Naive B cell (primary cell): ENCODE results near the gene TOR1AIP1. TPM values are rescaled to one million over a fixed set of nuclear protein-coding genes. Genes with fewer than 3 reads are reported as not detected.
"Not testable (repeated sequence)": the region's sequence is repeated elsewhere in the genome, so short reads cannot be mapped to it uniquely, and the experiment has no call there.

Experiments used
- ATAC-seq, 2 donors: fragments of 150-1000 bp; cut with Tn5 transposase; 2 replicates each; pipeline ENCODE4 v1.10.0; 2021; ENCODE audit warnings: low read depth in 2 of 2, mild to moderate bottlenecking in 2 of 2, moderate library complexity in 2 of 2
- DNase-seq: peaks from one replicate; pipeline ENCODE4 v3.0.0; 2022
- H3K27ac Mint-ChIP-seq, 6 donors: one replicate each; pipeline ENCODE4 v1.8.0; 2020 to 2022; ENCODE audit warnings: mild to moderate bottlenecking in 6 of 6, mixed read lengths in 6 of 6, moderate library complexity in 5 of 6, inconsistent platforms in 2 of 6
- H3K27me3 Mint-ChIP-seq, 3 donors: one replicate each; pipeline ENCODE4 v1.8.0; 2021 to 2022; ENCODE audit warnings: mixed read lengths in 3 of 3, mild to moderate bottlenecking in 1 of 3
- H3K36me3 Mint-ChIP-seq, 2 donors: one replicate each; pipeline ENCODE4 v1.8.0; 2020 to 2022; ENCODE audit warnings: mixed read lengths in 2 of 2, inconsistent platforms in 1 of 2, mild to moderate bottlenecking in 1 of 2
- H3K4me1 Mint-ChIP-seq, 3 donors: one replicate each; pipeline ENCODE4 v1.8.0; 2020 to 2022; ENCODE audit warnings: mixed read lengths in 3 of 3, inconsistent platforms in 1 of 3, mild to moderate bottlenecking in 1 of 3, moderate library complexity in 1 of 3
- H3K4me3 Mint-ChIP-seq, 8 donors: one replicate each; pipeline ENCODE4 v1.8.0; 2020 to 2022; ENCODE audit warnings: mild to moderate bottlenecking in 8 of 8, mixed read lengths in 8 of 8, moderate library complexity in 8 of 8, inconsistent platforms in 2 of 8
- H3K9me3 Mint-ChIP-seq, 7 donors: one replicate each; pipeline ENCODE4 v1.8.0; 2020 to 2022; ENCODE audit warnings: mixed read lengths in 7 of 7, mild to moderate bottlenecking in 5 of 7, inconsistent platforms in 2 of 7, moderate library complexity in 1 of 7
- polyA plus RNA-seq, 6 donors: library from polyadenylated mRNA; unstranded; fragments of 300-500 nt; fragmentation: Illumina TruSeq; gene quantifications; one replicate each; pipeline ENCODE4 v1.2.3, GENCODE V29; 2021; ENCODE audit warnings: low read depth in 6 of 6

Gene TOR1AIP1
- polyA plus RNA-seq, 6 donors from 2014 or later: 60.6 to 89.2 (median 71.2) TPM

DNA sequence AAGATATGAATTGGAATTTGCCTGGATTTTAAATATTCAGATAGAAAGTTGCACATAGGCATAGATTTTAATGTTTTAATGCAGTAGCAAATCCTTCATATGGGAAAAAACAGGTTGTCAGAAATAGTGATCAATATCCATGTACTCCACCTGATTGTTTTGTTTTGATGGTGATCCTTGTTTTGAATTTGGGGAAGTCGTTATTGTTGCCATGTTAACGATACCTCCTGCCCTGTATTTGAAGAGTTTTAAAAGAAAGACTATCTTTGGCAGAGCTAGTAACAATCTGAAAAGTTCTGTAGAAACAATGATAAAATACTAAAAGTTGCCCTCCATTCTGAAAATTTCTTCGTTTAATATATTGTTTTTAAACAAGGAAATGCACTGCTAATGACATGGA lies 73.6 kb downstream of the TOR1AIP1 start:
- Mint-ChIP-seq H3K9me3 (no peaks in the 10 kb centered on the region), H3K27me3 (no peaks in the 10 kb centered on the region), H3K4me3 (peak overlapping the region; percentile 87 to 97 (median 93)), H3K27ac (peak overlapping the region in 5 of 6 donors; percentile 70 to 96 (median 94)), H3K36me3 (no peaks in the 10 kb centered on the region), H3K4me1 (peaks cover 42 to 68% (median 47%) of the 10 kb centered on the region in 3 donors)
- ATAC-seq (no peak), DNase-seq (no peak)

DNA sequence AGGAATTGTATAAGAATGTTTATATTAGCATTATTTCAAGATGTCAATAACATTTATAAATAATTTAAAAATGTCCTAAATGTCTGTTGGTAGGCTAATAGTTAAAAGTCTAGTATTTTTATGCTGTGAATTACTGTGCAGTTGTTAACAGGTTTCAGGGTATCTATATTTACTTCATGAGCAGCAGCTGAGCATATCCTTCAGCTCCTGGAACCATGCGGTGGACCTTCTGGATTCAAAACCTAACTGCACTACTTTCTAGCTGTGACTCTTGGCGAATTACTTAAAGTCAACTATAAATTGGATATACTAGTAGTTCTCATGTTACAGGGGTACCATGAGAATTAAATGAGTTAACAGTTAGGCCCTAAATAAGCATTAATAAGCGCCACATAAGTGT lies 76.3 kb downstream of the TOR1AIP1 start:
- H3K4me1 Mint-ChIP-seq: peaks cover 30 to 53% (median 37%) of the 10 kb centered on the region in 3 donors
- ATAC-seq (no peak), DNase-seq (no peak)
- peaks cover 0 to 3% (median 0%) of the 10 kb centered on the region in 7 donors for H3K9me3 Mint-ChIP-seq
- no peaks in the 10 kb centered on the region for H3K36me3 Mint-ChIP-seq
- H3K27ac Mint-ChIP-seq: no peak overlapping the region
- H3K4me3 Mint-ChIP-seq: no peak overlapping the region
- H3K27me3 Mint-ChIP-seq: no peaks in the 10 kb centered on the region

DNA sequence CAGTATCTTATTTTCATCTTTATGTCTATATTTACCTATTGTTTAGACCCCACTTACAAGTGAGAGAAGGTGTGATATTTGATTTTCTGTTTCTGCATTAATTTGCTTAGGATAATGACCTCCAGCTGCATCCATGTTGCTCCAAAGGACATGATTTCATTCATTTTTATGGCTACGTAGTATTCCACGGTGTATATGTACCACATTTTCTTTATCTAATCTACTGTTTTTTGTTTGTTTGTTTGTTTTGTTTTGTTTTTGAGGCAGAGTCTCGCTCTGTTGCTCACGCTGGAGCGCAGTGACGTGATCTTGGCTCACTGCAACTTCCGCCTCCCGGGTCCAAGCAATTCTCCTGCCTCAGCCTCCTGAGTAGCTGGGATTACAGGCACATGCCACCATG lies 80.1 kb downstream of the TOR1AIP1 start:
- H3K4me3 Mint-ChIP-seq: peak overlapping the region in 1 of 8 donors; percentile 27

DNA sequence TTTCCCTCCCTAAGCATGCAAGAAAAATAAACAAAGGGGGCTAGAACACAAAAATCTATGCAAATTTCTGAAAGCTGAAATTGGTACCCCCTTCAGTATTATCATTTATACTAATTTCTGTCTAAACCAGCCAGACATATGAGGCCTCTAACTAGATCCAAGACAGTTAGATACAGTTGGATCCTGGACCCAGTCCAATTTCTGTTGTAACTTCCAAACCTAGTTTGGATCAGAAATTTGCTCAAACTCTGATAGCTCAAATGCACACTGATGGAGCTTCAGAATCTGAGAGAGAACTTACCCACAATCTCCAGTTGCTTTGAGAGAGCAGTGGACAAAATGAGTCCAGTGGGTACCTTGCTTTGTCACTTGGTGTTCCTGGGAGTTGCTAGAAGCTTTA lies 84.5 kb downstream of the TOR1AIP1 start:
- Mint-ChIP-seq H3K27me3 (no peaks in the 10 kb centered on the region), H3K27ac (no peak overlapping the region), H3K36me3 (no peaks in the 10 kb centered on the region), H3K4me3 (no peak overlapping the region), H3K4me1 (peaks cover 40 to 60% (median 51%) of the 10 kb centered on the region in 3 donors), H3K9me3 (peaks cover 0 to 10% (median 3%) of the 10 kb centered on the region in 7 donors)
- DNase-seq: no peak
- ATAC-seq: no peak

More for the DNA sequence above, 80.1 kb downstream of the TOR1AIP1 start:
- not testable (repeated sequence) for H3K27me3 Mint-ChIP-seq, H3K36me3 Mint-ChIP-seq, ATAC-seq, H3K9me3 Mint-ChIP-seq, DNase-seq
- peak overlapping the region in 1 of 6 donors; percentile 59 for H3K27ac Mint-ChIP-seq
- peaks cover 36 to 48% (median 41%) of the 10 kb centered on the region in 3 donors for H3K4me1 Mint-ChIP-seq

DNA sequence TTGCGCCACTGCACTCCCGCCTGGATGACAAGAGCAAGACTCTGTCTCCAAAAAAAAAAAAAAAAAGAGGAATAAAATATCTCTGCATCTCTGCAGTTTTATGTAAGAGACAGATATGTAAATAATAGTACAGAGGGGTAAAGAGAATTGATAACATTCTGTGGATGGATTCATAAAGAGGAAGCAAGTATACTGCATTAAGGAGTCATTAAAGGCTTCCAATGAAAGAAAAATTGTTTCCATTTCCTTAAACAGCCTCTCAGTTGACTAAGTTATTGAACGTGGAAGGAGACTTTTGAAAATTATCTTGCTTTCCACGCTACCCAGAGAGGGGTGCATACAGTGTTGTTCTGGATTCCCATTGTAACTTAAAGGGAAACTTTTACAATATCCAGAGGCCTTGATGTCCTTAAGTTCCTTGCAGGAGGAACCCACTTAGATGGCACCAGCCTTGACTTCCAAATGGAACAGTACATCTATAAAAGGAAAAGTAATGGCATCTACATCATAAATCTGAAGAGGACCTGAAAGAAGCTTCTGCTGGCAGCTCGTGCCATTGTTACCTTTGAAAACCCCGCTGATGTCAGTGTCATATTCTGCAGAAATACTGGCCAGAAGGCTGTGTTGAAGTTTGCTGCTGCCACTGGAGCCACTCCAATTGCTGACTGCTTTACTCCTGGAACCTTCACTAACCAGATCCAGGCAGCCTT lies 86.4 kb downstream of the TOR1AIP1 start:
- Mint-ChIP-seq H3K27me3 (no peaks in the 10 kb centered on the region), H3K27ac (peak overlapping the region in 2 of 6 donors; percentile 14 to 83), H3K9me3 (peaks cover 0 to 10% (median 2%) of the 10 kb centered on the region in 7 donors), H3K4me3 (peak overlapping the region in 3 of 8 donors; percentile 10 to 36 (median 20)), H3K36me3 (peaks cover 0 to 6% of the 10 kb centered on the region in 2 donors), H3K4me1 (peaks cover 46 to 70% (median 55%) of the 10 kb centered on the region in 3 donors)
- DNase-seq: no peak
- ATAC-seq: no peak

DNA sequence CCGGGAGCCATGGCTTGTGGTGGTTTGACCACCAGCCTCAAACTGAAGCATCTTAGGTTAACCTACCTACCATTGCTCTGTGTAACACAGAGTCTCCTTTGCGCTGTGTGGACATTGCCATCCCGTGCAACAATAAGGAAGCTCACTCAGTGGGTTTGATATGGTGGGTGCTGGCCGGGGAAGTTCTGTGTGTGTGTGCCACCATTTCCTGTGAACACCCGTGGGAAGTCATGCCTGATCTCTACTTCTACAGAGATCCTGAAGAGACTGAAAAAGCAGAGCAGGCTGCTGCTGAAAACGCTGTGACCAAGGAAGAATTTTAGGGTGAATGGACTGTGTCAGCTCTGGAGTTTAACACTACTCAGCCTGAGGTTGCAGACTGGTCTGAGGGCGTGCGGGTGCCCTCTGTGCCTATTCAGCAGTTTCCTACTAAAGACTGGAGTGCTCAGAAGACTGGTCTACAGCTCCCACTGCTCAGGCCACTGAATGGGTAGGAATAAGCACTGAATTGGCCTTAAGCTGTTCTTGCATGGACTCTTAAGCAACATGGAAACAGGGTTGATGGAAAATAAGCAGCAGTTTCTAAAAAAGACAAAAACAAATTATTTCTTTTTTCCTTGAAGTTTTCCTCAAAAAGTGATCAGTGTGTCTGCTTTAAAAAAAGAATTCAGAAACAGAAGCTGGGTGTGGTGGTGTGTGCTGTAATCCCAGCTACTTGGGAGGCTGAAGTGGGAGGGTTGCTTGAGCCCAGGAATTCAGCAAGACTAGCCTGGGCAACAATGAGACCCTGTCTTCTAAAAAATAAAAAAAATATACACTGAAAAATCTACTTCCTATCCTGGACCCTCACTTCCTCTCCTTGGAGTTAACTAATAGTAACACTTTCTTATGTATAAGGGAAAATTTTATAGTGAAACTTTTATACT lies 87.2 kb downstream of the TOR1AIP1 start:
- Mint-ChIP-seq H3K9me3 (peaks cover 0 to 10% (median 2%) of the 10 kb centered on the region in 7 donors), H3K27ac (peak overlapping the region; percentile 35 to 83 (median 58)), H3K36me3 (peaks cover 0 to 6% of the 10 kb centered on the region in 2 donors), H3K4me3 (peak overlapping the region in 6 of 8 donors; percentile 20 to 70 (median 50)), H3K4me1 (peaks cover 43 to 70% (median 55%) of the 10 kb centered on the region in 3 donors), H3K27me3 (no peaks in the 10 kb centered on the region)
- DNase-seq (no peak), ATAC-seq (no peak)

Other genes starting within 250 kb of the TOR1AIP1 start
- gene FAM163A, start 139.0 kb upstream of the TOR1AIP1 start, polyA plus RNA-seq: not detected
- 10 to 100 TPM in 5 of 6 donors, 1 to 10 TPM in 1; 9.9 to 18.1 (median 14.2) TPM for gene TOR1AIP2, start 4.5 kb upstream of the TOR1AIP1 start, polyA plus RNA-seq
- 10 to 100 TPM in 5 of 6 donors, 1 to 10 TPM in 1; 5.5 to 78.9 (median 37.0) TPM for gene CEP350, start 72.5 kb downstream of the TOR1AIP1 start, polyA plus RNA-seq